ENCODE measurements around the gene VDAC1.
"Not testable (repeated sequence)": the region's sequence is repeated elsewhere in the genome, so short reads cannot be mapped to it uniquely, and the experiment has no call there.

VDAC1 gene

DNA sequence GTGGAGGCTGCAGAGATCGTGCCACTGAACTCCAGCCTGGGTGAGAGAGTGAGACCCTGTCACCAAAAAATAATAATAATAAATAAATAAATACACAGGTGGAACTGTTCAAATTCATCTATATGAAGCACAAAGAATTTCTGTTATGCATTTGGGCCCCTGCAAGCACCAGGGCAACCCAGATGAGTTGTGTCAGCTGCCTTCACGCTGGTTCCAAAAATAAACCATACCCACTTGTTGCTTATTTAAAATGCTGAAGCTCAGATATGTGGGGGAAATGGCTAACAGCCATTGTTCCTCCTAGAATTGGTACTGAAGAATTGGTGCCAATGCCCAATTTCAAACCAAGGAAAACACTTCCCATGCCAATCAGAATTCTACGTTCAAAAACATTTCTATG lies 25.8 kb downstream of the VDAC1 start:
- Histone ChIP-seq H3K4me3 (IDR thresholded peaks at IDR 0.05; ENCODE audit: insufficient read depth, low read depth, low read length) (no peak overlapping the region), H3K36me3 (ENCODE audit: insufficient read depth) (peaks cover 13% of the 10 kb centered on the region; the same call in 1 of the 2 replicates), H3K4me1 (ENCODE audit: low read depth, poor library complexity, severe bottlenecking) (peaks cover 45% of the 10 kb centered on the region), H4K20me1 (ENCODE audit: insufficient read depth) (no peaks in the 10 kb centered on the region), H2AFZ (ENCODE audit: low read depth) (no peak overlapping the region), H3K4me2 (no peak overlapping the region), H3K79me2 (ENCODE audit: insufficient read depth, low read depth) (no peaks in the 10 kb centered on the region; the same call in 1 of the 2 replicates), H3K27me3 (ENCODE audit: insufficient read depth, low read depth) (no peaks in the 10 kb centered on the region), H3K27ac (no peak overlapping the region), H3K9ac (no peak overlapping the region)
- TF ChIP-seq CTCF (conservative IDR thresholded peaks at IDR 0.05; ENCODE audit: low read depth, low read length), result no peak

DNA sequence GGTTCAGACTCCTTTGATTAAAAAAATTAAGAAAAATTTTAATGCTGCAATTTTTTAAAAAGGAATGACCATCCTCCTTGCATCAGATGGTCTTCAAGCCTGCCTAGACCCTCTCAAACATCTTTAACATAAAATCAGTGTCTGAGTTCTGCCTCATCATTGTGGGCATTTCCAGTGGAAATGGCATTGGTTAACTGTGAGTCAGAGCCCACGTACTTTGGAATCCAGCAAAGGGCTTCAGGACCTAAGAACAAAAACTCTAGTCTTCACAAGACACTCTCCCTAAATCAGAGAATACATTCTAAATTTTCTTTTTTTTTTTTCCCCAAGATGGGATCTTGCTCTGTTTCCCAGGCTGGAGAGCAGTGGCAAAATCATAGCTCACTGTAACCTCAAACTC lies 26.9 kb downstream of the VDAC1 start:
- H2AFZ ChIP-seq (ENCODE audit: low read depth), result no peak overlapping the region
- no peaks in the 10 kb centered on the region; the same call in 1 of the 2 replicates for H3K79me2 ChIP-seq (ENCODE audit: insufficient read depth, low read depth)
- H3K4me2 ChIP-seq, result peak overlapping the region; percentile 38
- H3K27me3 ChIP-seq (ENCODE audit: insufficient read depth, low read depth), result no peaks in the 10 kb centered on the region
- no peak overlapping the region for H3K4me3 ChIP-seq (IDR thresholded peaks at IDR 0.05; ENCODE audit: insufficient read depth, low read depth, low read length)
- H3K4me1 ChIP-seq (ENCODE audit: low read depth, poor library complexity, severe bottlenecking), result peaks cover 42% of the 10 kb centered on the region
- no peaks in the 10 kb centered on the region for H4K20me1 ChIP-seq (ENCODE audit: insufficient read depth)
- H3K27ac ChIP-seq, result peak overlapping the region; percentile 69
- peaks cover 17% of the 10 kb centered on the region; the same call in 1 of the 2 replicates for H3K36me3 ChIP-seq (ENCODE audit: insufficient read depth)
- TF ChIP-seq CTCF (conservative IDR thresholded peaks at IDR 0.05; ENCODE audit: low read depth, low read length), result no peak
- peak overlapping the region; percentile 21; the same call in 1 of the 2 replicates for H3K9ac ChIP-seq

GRCh38 chr5:133977161-133977787 lies 27.5 kb downstream of the VDAC1 start:
- H3K4me2 ChIP-seq, result peak overlapping the region; percentile 38
- peak overlapping the region; percentile 69 for H3K27ac ChIP-seq

GRCh38 chr5:133975546-133975945 lies 29.2 kb downstream of the VDAC1 start:
- peaks cover 42% of the 10 kb centered on the region for H3K4me1 ChIP-seq (ENCODE audit: low read depth, poor library complexity, severe bottlenecking)
- H3K79me2 ChIP-seq (ENCODE audit: insufficient read depth, low read depth); H3K4me2 ChIP-seq; H3K27me3 ChIP-seq (ENCODE audit: insufficient read depth, low read depth); H4K20me1 ChIP-seq (ENCODE audit: insufficient read depth); H3K27ac ChIP-seq; H2AFZ ChIP-seq (ENCODE audit: low read depth); H3K4me3 ChIP-seq (IDR thresholded peaks at IDR 0.05; ENCODE audit: insufficient read depth, low read depth, low read length); H3K9ac ChIP-seq: not testable (repeated sequence)
- H3K36me3 ChIP-seq (ENCODE audit: insufficient read depth), result peaks cover 17% of the 10 kb centered on the region; the same call in 1 of the 2 replicates

More at GRCh38 chr5:133977161-133977787, 27.5 kb downstream of the VDAC1 start:
- H3K79me2 ChIP-seq (ENCODE audit: insufficient read depth, low read depth), result no peaks in the 10 kb centered on the region; the same call in 1 of the 2 replicates
- peak overlapping the region; percentile 21; the same call in 1 of the 2 replicates for H3K9ac ChIP-seq
- no peaks in the 10 kb centered on the region for H3K27me3 ChIP-seq (ENCODE audit: insufficient read depth, low read depth)
- H3K4me1 ChIP-seq (ENCODE audit: low read depth, poor library complexity, severe bottlenecking), result peaks cover 42% of the 10 kb centered on the region
- H3K4me3 ChIP-seq (IDR thresholded peaks at IDR 0.05; ENCODE audit: insufficient read depth, low read depth, low read length), result no peak overlapping the region
- H3K36me3 ChIP-seq (ENCODE audit: insufficient read depth), result peaks cover 17% of the 10 kb centered on the region; the same call in 1 of the 2 replicates
- no peaks in the 10 kb centered on the region for H4K20me1 ChIP-seq (ENCODE audit: insufficient read depth)
- no peak for TF ChIP-seq CTCF (conservative IDR thresholded peaks at IDR 0.05; ENCODE audit: low read depth, low read length)
- H2AFZ ChIP-seq (ENCODE audit: low read depth), result no peak overlapping the region

GRCh38 chr5:133974142-133974541 lies 30.6 kb downstream of the VDAC1 start:
- TF ChIP-seq CTCF (conservative IDR thresholded peaks at IDR 0.05; ENCODE audit: low read depth, low read length), result no peak
- Histone ChIP-seq H3K27me3 (ENCODE audit: insufficient read depth, low read depth) (no peaks in the 10 kb centered on the region), H3K27ac (no peak overlapping the region), H2AFZ (ENCODE audit: low read depth) (no peak overlapping the region), H3K79me2 (ENCODE audit: insufficient read depth, low read depth) (no peaks in the 10 kb centered on the region; the same call in 1 of the 2 replicates), H3K36me3 (ENCODE audit: insufficient read depth) (peaks cover 17% of the 10 kb centered on the region; the same call in 1 of the 2 replicates), H3K4me2 (no peak overlapping the region), H3K4me1 (ENCODE audit: low read depth, poor library complexity, severe bottlenecking) (peaks cover 45% of the 10 kb centered on the region), H4K20me1 (ENCODE audit: insufficient read depth) (no peaks in the 10 kb centered on the region), H3K9ac (no peak overlapping the region), H3K4me3 (IDR thresholded peaks at IDR 0.05; ENCODE audit: insufficient read depth, low read depth, low read length) (no peak overlapping the region)

All from KMS-11 (cell line).